Activated CD8-positive, alpha-beta memory T cell treated with anti-CD3 and anti-CD28 coated beads for 36 hours (primary cell): ENCODE measurements around the gene ZNF223. TPM values are rescaled to one million over a fixed set of nuclear protein-coding genes. Genes with fewer than 3 reads are reported as not detected.

ENCODE experiments used
- CTCF ChIA-PET: fragments of 350-600 bp; sonication (Branson Sonifier 250); formaldehyde crosslinking; loops from one replicate; lab custom pipeline; 2021; ENCODE audit warnings: antibody characterized with exemption; lab: Charles Lee
- POLR2A ChIA-PET: fragments of 350-600 bp; sonication (Branson Sonifier 250); formaldehyde crosslinking; loops from one replicate; lab custom pipeline; 2021; ENCODE audit warnings: antibody characterized with exemption; lab: Charles Lee
- total RNA-seq, 2 experiments: library from RNA; stranded (reverse); gene quantifications; one replicate each; pipeline ENCODE4 v1.2.3, GENCODE V29; 2021

The ZNF223 gene
- 1 to 10 TPM in 1 of 2 experiments, under 1 TPM in 1; 0.57 to 1.3 TPM for total RNA-seq

DNA sequence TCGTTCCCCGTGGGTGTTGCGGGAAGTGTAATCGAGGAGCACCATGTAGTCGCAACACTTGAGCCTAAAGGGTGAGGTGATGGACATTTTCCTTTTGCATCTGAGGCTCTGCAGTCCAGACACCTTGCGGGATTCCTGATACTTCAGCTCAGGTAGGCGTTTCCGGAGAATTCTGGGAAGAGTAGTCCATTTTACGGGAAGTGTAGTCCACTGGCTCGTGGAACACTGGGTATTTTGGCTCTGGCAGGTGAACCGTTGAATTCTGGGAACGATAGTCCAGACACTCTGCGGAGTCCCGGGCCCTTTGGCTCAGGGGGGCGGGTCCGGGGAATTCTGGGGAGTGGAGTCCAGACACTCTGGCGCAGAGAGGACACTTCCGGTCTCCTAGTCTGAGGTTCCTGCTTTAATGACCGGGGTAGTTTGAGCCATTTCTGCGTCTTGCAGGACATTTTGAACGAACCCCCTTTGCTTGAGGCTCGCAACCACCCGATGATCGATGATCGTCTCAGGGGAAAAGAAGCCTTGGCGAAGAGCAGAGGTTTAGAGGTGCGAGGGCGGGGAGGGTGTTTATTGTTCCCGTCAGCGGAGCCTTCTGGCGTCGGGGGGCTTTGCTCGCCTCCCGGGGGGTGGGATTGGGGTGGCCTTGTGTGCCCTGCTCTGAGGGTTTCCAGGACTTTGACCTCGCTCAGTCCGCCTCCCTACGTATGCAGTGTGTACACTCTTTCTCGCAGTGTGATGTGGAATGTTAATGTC is at the start of gene ZNF223:
ZNF223 (plus strand) TSS at position 387 of the 753 bp plus-strand sequence. CDS start 3,141 bp downstream, outside the sequence.
- ChIA-PET CTCF (no interaction called here), POLR2A (no interaction called here)

DNA sequence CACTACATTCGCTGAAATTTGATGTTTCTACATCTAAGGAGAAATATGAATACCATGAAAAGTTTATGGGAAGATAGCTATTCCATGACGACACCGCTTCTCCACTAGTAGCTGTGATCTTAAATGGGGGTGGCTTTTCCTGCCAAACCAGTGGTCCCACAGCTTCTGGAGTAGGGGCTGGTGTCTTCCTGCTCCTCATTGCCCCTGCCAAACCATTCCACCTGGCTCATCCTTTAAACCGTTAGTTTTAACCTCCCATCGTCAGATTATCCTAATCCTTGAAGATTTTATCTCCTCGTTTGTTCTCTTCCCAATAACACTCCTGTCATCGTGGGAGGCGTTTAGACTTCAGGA is 49.6 kb upstream of the ZNF223 start:
- ChIA-PET CTCF (no interaction called here), POLR2A (no interaction called here)

DNA sequence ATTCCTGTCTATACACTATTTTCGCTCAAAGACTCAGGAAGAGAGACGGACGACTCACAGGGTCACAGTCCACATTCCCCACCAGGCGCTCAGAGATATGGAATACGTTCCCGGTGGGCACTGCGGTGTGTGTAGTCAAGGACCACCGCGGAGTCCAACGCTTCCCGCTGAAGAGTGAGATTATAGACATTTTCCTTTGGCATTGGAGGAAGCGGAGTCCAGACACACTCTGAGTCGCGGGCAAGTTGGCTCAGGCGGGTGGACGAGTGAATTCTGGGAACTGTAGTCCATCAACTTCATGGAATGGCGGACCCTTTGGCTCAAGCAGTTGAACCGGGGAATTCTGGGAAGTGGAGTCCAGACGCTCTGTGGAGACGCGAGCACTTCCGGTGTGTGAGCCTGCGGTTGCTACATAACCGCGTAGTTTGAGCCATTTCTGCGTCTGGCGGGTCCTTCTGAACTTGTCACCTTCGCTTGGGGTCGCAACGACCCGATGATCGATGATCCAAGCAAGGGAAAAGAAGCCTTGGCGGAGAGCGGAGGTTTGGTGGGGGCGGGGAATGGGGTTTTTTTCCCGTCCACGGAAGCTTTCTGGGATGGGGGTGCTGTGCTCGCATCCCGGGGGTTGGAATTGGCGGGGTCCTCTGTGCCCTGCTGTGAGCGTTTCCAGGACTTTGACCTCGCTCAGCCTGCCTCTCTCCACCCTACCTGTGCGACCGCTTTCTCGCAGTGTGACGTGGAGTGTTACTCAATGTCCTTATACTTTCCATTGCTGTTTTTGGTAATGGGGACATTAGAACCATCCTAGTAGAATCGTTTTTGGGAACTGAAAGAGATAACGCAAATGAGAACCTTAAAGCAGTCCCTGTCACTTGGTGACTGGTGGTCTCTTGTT is 49.0 kb upstream of the ZNF223 start, which contains the start of gene ZNF230:
ZNF230 (plus strand) TSS at position 392 of the 895 bp plus-strand sequence. CDS start 4,122 bp downstream, outside the sequence.
- CTCF ChIA-PET: no interaction called here
- POLR2A ChIA-PET: no interaction called here

DNA sequence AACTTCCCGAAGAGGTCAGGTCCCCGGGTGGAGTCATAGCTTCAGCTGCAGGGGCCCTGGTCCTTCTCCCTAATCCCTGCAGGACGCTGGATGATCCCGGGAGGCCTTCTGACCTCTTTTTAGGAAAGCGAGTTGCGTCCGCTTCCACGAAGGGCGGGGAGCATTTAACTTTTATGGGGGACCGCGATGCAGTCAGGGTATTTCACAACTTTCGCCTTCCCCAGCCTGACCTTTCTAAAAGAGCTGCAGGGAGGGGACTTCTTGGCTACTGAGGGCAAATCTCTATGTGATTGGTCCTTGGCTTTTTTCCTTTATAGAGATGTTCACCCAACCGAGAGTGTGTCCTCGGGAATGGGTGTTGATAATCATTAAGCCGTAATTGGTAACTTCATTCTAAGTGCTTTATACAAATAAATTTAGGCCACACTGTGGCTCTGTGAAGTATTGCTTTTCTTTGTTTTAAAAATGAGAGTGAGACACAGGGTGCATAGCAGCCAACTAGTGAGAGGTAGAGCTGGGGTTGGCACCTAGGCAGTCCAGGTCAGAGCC is 48.3 kb upstream of the ZNF223 start:
- ChIA-PET CTCF (no interaction called here), POLR2A (no interaction called here)

DNA sequence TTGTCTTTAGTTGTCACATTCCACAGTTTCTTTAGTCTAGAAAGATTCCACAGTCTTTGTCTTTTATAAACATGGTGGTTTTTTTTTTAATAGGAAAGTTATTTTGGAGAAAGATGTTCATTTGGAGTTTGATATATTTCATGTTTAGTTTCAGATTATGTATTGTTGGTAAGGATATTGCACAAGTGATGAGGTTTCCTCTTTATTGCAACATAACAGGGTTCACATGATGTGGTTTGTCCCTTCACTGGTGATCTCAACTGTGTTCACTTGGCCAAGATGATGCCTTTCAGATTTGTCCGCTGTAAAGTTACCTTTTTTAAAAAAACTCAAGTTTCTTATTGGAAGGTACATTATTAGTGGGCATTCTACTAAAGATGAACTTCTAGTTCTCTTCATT is 45.9 kb upstream of the ZNF223 start:
- POLR2A ChIA-PET: no interaction called here
- CTCF ChIA-PET: no interaction called here

DNA sequence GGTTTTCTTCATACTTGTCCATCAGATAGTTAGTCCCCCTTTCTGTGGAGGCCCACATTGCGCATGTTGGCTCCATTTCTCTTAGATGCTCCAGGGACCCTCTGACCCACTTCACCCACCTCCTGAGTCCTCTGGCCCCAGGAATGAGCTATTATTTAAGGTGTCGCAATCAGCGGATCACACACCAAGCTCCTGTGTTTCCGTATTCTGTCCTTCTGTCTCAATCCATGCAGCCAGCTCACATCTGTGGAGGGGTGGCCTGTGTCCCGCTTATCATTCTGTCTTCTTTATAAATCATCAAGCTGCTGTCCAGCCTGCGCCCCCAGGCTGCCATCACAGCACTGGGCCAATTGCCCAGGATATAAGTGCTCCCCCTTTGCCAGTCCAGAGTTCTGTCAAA is 44.4 kb upstream of the ZNF223 start:
- ChIA-PET CTCF (no interaction called here), POLR2A (no interaction called here)

DNA sequence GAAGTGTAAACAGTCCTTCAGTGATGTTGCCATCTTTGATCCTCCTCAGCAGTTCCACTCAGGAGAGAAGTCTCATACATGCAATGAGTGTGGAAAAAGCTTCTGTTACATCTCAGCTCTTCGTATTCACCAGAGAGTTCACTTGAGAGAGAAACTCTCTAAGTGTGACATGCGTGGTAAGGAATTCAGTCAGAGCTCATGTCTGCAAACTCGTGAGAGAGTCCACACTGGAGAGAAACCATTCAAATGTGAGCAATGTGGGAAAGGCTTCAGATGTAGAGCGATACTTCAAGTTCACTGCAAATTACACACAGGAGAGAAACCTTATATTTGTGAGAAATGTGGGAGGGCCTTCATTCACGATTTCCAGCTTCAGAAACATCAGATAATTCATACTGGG is 41.4 kb upstream of the ZNF223 start:
- CTCF ChIA-PET: no interaction called here
- POLR2A ChIA-PET: no interaction called here

DNA sequence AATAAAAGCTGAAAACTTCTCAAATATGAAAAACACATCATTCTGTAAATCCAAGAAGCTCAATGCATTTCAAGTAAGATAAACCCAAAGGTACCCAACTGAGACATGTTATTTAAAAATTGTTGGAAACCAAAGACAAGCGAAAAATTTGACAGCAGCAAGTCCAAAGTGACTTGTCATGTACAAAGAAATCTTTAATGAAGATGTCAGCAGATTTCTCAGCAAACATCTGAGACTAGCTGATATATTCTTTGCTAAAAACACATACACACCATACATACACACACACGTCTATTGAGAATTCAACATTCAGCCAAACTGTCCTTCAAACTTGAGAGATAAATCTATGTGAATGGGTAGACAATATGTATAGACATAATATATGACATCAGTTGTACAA is 32.3 kb upstream of the ZNF223 start:
- ChIA-PET POLR2A (no interaction called here), CTCF (no interaction called here)

DNA sequence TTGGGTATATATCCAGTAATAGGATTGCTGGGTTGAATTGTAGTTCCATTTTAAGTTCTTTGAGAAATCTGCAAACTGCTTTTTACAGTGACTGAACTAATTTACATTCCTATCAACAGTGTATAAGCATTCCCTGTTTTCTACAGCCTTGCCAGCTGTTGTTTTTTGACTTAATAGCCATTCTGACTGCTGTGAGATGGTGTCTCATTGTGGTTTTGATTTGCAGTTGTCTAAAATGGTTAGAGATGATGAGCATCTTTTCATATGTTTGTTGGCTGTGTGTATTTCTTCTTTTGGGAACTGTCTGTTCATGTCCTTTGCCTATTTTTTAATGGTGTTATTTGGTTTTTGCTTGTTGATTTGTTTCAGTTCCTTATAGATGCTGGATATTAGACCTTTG is 30.6 kb upstream of the ZNF223 start:
- POLR2A ChIA-PET: no interaction called here

DNA sequence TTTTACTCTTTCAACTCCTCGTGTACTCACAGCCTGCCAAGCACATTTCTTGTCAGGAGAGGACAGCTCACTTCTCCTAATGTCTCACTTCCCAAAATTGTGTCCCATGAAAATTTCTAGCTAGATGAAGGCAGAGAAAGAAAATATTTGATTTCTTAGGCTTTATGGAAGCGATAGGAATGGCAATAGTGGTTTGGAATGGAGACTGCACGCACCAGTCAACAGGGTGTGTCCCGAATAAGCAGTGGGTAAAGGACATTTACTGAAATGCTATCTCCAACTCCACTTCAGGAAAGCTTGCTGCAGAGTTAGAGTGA is 27.0 kb upstream of the ZNF223 start:
- CTCF ChIA-PET: no interaction called here
- POLR2A ChIA-PET: no interaction called here

More for the DNA sequence above, 30.6 kb upstream of the ZNF223 start:
- CTCF ChIA-PET: no interaction called here

DNA sequence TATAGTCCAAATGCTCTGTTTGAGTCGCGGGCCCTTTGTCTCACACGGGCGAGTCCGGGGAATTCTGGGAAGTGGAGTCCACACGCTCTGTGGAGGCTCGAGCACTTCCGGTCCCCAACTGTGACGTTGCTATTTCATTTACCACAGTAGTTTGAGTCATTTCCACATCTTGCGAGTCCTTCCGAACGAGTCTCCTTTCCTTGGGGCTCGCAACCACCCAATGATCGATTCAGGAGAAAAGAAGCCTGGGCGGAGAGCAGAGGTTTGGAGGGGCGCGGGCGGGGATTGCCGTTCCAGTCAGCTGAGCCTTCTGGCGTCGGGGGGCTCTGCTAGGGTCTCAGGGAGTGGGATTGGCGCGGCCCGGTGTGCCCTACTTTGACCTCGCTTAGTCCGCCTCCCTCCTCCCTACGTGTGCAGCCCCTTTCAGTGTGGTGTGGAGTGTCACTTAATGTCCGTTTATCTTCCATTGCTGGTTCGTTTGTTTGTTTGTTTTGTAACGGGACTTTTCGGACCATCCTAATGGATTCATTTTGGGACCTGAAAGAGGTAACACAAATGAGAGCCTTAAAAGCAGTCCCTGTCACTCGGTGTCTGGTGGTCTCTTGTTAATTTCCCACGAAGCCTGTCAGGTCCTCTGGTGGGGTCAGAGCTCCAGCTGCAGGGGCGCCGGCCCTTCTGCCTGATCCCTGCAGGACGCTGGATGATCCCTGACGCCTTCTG is 26.5 kb upstream of the ZNF223 start, which contains the start of gene ZNF222:
ZNF222 (plus strand) TSS at position 163 of the 720 bp plus-strand sequence; CDS start at position 221, 58 bp downstream.
- CTCF ChIA-PET: no interaction called here
- POLR2A ChIA-PET: no interaction called here

DNA sequence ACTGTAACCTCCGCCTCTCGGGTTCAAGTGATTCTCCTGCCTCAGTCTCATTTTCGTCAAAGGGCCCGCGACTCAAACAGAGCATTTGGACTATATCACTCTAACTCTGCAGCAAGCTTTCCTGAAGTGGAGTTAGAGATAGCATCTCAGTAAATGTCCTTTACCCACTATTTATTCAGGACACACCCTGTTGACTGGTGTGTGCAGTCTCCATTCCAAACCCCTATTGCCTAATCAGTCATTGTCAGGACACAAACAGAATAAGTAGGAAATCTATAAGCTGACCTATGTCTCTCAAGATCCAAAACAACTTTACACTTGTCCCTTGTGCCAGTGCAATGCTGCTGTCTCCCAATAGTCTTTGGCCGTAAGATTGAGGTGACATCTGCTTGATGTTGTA is 25.2 kb upstream of the ZNF223 start:
- POLR2A ChIA-PET: no interaction called here
- CTCF ChIA-PET: no interaction called here

DNA sequence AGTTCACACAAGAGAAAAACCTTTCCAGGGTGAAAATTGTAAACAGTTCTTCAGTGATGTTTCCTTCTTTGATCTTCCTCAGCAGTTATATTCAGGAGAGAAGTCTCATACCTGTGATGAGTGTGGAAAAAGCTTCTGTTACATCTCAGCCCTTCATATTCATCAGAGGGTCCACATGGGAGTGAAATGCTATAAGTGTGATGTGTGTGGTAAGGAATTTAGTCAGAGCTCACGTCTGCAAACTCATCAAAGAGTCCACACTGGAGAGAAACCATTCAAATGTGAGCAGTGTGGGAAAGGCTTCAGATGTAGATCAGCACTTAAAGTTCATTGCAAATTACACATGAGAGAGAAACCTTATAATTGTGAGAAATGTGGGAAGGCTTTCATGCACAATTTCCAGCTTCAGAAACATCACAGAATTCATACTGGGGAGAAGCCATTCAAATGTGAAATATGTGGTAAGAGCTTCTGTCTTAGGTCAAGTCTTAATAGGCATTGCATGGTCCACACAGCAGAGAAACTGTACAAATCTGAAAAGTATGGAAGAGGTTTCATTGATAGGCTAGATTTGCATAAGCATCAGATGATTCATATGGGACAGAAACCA is 19.7 kb upstream of the ZNF223 start:
- ChIA-PET POLR2A (no interaction called here), CTCF (no interaction called here)

DNA sequence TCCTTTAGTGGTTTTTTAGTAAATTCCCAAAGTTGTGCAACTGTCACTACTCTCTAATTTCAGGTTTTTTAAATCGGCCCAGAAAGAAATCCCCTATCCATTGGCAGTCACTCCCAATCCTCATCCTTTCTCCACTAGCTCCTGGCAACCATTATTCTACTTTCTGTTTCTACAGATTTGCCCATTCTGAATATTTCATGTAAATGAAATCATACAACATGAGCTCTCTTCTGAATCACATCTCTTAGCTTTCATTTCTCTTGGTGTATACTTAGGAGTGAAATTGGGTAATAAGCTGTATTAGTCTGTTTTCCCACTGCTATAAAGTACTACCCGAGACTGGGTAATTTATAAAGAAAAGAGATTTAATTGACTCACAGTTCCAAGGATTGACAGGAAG is 9.7 kb upstream of the ZNF223 start:
- POLR2A ChIA-PET: no interaction called here
- CTCF ChIA-PET: interaction anchor here (0.6 kb wide), 1 partner anchor 701 kb away, joined by 3 read pairs; no protein-coding TSS in a partner anchor

DNA sequence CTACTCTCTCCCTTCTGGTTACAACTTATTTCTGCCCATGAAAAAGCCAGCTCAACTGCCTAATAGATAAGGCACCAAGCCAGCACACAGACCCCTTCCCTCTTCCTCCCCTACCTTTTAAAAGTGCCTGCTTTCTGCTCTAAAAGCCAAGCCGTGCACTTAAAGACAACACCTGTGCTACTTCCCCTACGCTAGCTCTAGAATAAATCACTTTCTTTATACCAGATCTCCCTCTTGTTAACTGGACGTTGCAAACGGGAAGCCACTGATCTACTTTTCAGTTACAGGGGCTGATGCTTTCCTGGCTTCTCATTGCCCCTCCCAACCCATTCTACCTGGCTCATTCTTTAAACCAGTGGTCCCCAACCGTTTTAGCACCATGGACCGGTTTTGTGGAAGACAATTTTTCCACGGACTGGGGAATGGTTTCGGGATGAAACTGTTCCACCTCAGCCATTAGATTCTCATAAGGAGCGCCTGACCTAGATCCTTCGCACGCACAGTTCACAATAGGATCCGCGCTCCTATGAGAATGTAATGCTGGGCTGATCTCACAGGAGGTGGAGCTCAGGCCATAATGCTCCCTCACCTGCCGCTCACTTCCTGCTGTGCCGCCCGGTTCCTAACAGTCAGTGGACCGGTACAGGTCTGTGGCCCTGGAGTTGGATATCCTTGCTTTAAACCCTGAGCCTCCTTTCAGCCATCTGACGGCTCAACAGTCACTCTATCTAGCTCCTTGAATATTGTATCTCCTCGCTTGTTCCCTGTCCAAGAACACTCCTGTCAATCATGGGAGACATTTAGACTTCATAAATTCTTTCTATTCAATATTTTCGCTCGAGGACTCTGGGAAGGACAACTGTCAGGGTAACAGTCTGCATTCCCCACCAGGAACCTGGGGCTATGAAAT is 841 bp upstream of the ZNF223 start:
- ChIA-PET CTCF (no interaction called here), POLR2A (no interaction called here)

DNA sequence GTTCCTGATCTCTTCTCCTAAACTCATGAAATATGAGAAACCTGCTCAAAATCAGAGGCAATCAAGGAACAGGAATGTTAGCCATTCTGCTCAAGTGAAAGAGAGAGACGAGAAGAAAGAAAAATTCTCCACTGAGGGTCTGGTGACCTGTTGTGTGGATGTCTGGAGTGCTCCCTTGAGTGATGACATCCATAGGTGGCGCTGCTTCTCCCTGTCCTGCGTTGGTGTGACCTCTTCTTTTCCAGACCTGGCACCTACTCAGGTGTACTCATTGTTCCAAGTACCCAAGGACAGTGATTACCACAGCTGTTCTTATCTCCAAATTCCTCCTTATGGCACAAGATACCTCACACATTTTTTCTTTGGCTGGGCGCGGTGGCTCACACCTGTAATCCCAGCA is 4.0 kb downstream of the ZNF223 start:
- ChIA-PET POLR2A (no interaction called here), CTCF (interaction anchor here (0.7 kb wide), 1 partner anchor 99 kb away, joined by 3 read pairs; no protein-coding TSS in a partner anchor)

DNA sequence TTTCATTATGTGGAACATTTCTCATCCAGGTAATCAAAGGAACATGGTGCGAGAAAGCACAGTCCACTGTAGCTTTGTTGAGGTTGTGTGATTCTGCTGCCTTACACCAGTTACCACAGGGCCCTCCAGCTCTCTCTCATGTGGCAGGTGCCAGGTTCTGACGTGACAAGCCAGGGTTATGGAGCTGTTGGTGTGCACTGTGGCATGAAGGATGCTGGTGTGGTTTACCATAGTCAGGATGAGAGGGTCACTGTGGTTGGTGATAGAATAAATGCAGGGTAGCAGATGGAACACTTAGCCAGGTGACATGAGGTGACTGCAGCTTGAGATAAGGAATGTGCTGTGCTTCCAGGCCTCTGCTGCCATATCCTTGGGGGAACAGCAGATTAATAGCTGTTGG is 7.4 kb downstream of the ZNF223 start:
- POLR2A ChIA-PET: no interaction called here
- CTCF ChIA-PET: no interaction called here

DNA sequence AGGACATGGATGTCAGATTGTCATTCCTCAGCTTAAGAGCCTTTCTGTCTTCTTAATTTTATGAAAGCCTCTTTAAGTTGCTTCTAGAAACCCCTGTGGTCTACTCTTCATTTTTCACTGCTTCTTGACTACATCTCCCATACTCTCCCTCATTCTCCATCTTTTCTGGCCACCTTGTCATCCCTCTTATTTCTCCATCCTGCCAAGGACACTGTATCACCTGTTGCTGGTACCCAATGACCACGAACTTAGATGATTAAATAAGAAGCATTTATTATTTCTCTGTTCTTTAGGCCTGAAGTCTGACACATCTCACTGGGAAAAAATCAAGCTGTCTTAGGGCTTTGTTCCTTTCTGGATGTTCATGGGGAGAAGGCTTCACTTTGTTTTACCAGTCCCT is 9.2 kb downstream of the ZNF223 start:
- CTCF ChIA-PET: no interaction called here
- POLR2A ChIA-PET: interaction anchor here (0.5 kb wide), 1 partner anchor 13 kb away, joined by 4 read pairs; no protein-coding TSS in a partner anchor
